Hematopoietic multipotent progenitor cell treated with erythropoietin and hydrocortisone succinate and interleukin-3 and kit ligand, for 4 days (in vitro differentiated cells): ENCODE results near the gene ACP7.
"Not testable (repeated sequence)": the region's sequence is repeated elsewhere in the genome, so short reads cannot be mapped to it uniquely, and the experiment has no call there.

ENCODE experiments used
- DNase-seq: peaks from one replicate; pipeline ENCODE4 v3.0.0-alpha.2; 2015

ACP7 gene

GRCh38 chr19:39133431-39134270 is 49.5 kb downstream of the ACP7 start:
- DNase-seq: no peak

GRCh38 chr19:39135701-39136100 is 51.5 kb downstream of the ACP7 start:
- no peak for DNase-seq

GRCh38 chr19:39136225-39136940 is 52.2 kb downstream of the ACP7 start:
- DNase-seq: no peak

GRCh38 chr19:39137131-39137530 is 53.0 kb downstream of the ACP7 start:
- DNase-seq: no peak

GRCh38 chr19:39138221-39139211 is 54.3 kb downstream of the ACP7 start:
- no peak for DNase-seq

GRCh38 chr19:39139305-39139874 is 55.2 kb downstream of the ACP7 start:
- no peak for DNase-seq

- DNase-seq: no peak
Observed at GRCh38 chr19:39139971-39140453, 55.8 kb downstream of the ACP7 start.

- DNase-seq: no peak
Observed at GRCh38 chr19:39140594-39140993, 56.4 kb downstream of the ACP7 start.

- DNase-seq: peak; percentile 50
Observed at GRCh38 chr19:39141929-39142328, 57.8 kb downstream of the ACP7 start.

GRCh38 chr19:39142630-39143029 is 58.5 kb downstream of the ACP7 start:
- DNase-seq: no peak

- DNase-seq: not testable (repeated sequence)
Observed at GRCh38 chr19:39143757-39144289, 59.7 kb downstream of the ACP7 start.

- DNase-seq: no peak
Observed at GRCh38 chr19:39144290-39145071, 60.3 kb downstream of the ACP7 start.

- peak; percentile 84 for DNase-seq
Observed at GRCh38 chr19:39145180-39145953, 61.2 kb downstream of the ACP7 start.

GRCh38 chr19:39146091-39146490 is 61.9 kb downstream of the ACP7 start:
- DNase-seq: no peak

GRCh38 chr19:39146686-39147450 is 62.7 kb downstream of the ACP7 start:
- no peak for DNase-seq

- no peak for DNase-seq
Observed at GRCh38 chr19:39147480-39147879, 63.3 kb downstream of the ACP7 start.

GRCh38 chr19:39148939-39149529 is 64.9 kb downstream of the ACP7 start:
- DNase-seq: no peak

GRCh38 chr19:39150235-39150634 is 66.1 kb downstream of the ACP7 start:
- no peak for DNase-seq
